Breast epithelium (tissue), 3 donors: ENCODE measurements around the gene TRPM5.

ENCODE experiments used
- POLR2AphosphoS5 ChIP-seq, 3 donors: sonication (generic); formaldehyde crosslinking; IDR thresholded peaks; one replicate each; pipeline ENCODE4 v1.6.1; 2017; ENCODE audit warnings: antibody characterized with exemption in 3 of 3
- TF ChIP-seq, protein P1 (sequence below), 3 donors: fragments of 450-650 bp; IDR thresholded peaks; one replicate each; pipeline ENCODE4 v1.5.1; 2016 to 2017; ENCODE audit warnings: antibody characterized with exemption in 3 of 3, mild to moderate bottlenecking in 3 of 3, moderate library complexity in 3 of 3

DNA sequence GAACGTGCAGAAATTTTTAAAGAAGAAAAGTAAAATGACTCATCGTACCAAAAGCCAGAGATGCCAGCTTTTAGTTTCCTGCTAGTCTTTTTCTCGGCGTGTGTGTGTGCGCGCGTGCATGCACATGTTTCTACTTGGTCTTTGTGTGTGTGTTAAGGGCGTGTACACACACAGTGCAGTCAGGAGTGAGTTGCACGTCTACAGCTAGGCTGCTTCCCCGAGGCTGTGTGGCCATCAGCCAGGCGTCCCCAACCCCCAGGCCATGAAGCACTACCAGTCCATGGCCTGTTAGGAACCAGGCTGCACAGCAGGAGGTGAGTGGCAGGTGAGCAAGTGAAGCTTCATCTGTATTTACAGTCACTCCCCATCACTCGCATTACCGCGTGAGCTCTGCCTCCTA is 36.9 kb upstream of the TRPM5 start:
- TF ChIP-seq, protein P1, sequence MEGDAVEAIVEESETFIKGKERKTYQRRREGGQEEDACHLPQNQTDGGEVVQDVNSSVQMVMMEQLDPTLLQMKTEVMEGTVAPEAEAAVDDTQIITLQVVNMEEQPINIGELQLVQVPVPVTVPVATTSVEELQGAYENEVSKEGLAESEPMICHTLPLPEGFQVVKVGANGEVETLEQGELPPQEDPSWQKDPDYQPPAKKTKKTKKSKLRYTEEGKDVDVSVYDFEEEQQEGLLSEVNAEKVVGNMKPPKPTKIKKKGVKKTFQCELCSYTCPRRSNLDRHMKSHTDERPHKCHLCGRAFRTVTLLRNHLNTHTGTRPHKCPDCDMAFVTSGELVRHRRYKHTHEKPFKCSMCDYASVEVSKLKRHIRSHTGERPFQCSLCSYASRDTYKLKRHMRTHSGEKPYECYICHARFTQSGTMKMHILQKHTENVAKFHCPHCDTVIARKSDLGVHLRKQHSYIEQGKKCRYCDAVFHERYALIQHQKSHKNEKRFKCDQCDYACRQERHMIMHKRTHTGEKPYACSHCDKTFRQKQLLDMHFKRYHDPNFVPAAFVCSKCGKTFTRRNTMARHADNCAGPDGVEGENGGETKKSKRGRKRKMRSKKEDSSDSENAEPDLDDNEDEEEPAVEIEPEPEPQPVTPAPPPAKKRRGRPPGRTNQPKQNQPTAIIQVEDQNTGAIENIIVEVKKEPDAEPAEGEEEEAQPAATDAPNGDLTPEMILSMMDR (IDR thresholded peaks at IDR 0.05) = no peak
- TF ChIP-seq POLR2AphosphoS5 (IDR thresholded peaks at IDR 0.05) = no peak
